Erythroblast (primary cell): ENCODE measurements around the gene CFP.

Source experiments
- GATA1 ChIP-seq: IDR thresholded peaks from 2 replicates; pipeline ENCODE4 v1.6.1; 2011; ENCODE audit warnings: low read depth, mild to moderate bottlenecking, control low read depth, low read length, moderate library complexity
- POLR2A ChIP-seq: IDR thresholded peaks from 2 replicates; pipeline ENCODE4 v1.6.1; 2011; ENCODE audit warnings: mild to moderate bottlenecking, low read length

- TF ChIP-seq POLR2A (no peak), GATA1 (no peak)
Observed at GRCh38 chrX:47633689-47634590, 4.2 kb upstream of the CFP start.
